ENCODE measurements around the gene SVBP.

The SVBP gene

GRCh38 chr1:42806171-42806570 is 11.0 kb downstream of the SVBP start:
- no peak for DNase-seq (ENCODE audit: low spot score)

- no peak for DNase-seq (ENCODE audit: low spot score)
These were observed 15.2 kb downstream of the SVBP start for GRCh38 chr1:42801832-42802473.

DNA sequence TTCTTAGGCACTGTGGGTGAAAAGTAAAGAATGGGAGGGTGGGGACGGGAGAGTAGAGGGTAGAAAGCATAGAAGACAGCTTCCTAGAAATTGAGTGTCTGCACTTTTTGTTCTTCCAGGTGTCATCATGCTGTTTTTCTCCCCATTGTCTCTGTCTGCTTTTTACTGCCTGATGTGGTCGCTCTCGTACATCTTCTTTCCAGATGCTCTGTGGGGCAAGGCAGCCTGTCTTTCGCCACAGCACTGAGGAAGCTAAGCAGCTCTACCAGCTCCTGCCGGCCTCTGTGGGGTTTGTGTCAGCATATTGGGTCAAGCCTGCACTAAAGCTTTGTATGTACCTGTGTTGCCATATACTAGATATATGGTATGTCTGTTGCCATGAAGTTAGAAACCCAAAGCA is 19.2 kb downstream of the SVBP start:
- no peak for DNase-seq (ENCODE audit: low spot score)

GRCh38 chr1:42797414-42797813 is 19.8 kb downstream of the SVBP start:
- no peak for DNase-seq (ENCODE audit: low spot score)

DNA sequence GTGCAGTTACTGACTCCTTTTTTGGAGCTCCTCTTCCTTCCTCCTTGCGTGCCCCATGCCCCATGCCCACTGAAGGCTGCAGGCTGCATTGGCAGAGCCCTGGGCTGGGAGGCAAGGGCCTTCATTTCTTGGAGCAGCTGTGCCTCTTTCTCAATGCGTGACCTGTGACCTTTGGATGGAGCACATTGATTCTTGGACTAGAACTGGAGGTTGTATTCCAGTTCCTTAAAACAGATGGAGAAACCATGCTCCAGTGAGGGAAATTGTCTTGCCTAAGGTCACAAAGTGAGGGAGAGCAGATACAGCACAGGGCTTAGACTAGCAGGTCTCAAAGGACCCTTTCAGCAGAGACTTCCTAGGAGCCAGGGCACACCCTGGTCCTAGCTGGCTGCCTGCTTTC is 23.4 kb downstream of the SVBP start:
- no peak for DNase-seq (ENCODE audit: low spot score)

DNA sequence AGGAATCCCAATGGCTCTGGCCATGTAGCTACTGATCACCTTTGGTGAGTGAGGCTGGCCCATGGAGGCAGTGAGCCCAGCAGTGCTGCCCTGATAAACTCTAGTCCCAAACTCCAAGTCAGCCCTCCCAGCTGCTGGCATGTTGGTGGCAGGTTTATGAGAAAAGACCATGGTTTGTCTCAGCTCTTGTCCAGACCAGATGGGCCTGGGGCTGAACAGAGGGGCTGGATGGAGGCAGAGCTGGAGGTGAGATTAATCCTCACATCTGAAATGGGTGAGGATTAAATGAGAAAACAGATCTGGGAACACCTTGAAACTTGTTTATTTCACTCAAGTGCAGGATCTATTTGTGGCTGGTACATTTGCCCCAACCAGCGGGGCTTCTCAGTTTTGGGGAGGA is 29.2 kb downstream of the SVBP start:
- no peak for DNase-seq (ENCODE audit: low spot score)

DNA sequence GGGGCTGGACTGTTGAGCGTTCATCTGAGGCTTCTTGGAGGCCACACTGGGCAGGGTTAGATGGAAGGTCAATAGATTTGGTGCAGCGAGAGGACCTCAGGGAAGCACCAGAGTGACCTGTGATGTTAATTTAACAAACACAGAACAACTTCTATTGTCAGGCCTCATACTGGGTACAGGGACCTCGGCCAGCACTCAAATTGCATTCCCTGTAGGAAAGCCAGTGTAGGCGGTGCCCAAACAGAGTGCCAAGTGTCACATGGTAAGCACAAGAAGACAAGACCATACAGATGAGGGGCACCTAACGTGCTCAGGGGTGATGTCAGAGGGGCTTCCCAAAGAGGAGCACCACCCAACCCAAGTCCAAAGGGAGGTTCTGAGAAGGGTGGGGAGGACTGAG is 31.1 kb downstream of the SVBP start:
- no peak for DNase-seq (ENCODE audit: low spot score)

GRCh38 chr1:42784946-42785693 is 32.1 kb downstream of the SVBP start, which contains the start of gene TMEM269:
Gene TMEM269 (plus strand): TSS chr1:42784991. CDS start chr1:42789894, 4,903 bp downstream.
- DNase-seq (ENCODE audit: low spot score) = no peak

GRCh38 chr1:42784547-42784945 is 32.7 kb downstream of the SVBP start:
- no peak for DNase-seq (ENCODE audit: low spot score)

- no peak for DNase-seq (ENCODE audit: low spot score)
These were observed 34.1 kb downstream of the SVBP start for GRCh38 chr1:42783092-42783491.

GRCh38 chr1:42780176-42780575 is 37.0 kb downstream of the SVBP start:
- DNase-seq (ENCODE audit: low spot score) = no peak

GRCh38 chr1:42779725-42780124 is 37.5 kb downstream of the SVBP start:
- DNase-seq (ENCODE audit: low spot score) = no peak

DNA sequence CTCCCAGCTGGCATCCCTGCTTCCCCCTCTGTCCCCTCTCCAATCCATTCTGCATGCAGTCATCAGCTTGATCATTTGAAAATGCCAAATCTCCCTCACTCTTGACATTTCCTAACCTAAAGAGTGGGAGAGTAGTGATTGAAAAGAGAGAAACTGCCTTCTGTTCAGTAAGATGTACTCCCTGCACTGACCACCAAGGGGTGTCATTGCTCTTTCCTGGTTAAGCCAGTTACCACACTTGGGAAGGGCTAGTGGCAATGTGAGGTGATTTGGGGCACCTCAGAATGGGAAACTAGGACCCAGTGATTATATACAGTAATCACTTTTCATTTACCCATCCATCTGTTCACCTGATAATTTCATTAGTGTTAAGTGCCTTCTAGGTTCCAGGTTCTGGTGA is 39.3 kb downstream of the SVBP start:
- peak; percentile 54 for DNase-seq (ENCODE audit: low spot score)

DNA sequence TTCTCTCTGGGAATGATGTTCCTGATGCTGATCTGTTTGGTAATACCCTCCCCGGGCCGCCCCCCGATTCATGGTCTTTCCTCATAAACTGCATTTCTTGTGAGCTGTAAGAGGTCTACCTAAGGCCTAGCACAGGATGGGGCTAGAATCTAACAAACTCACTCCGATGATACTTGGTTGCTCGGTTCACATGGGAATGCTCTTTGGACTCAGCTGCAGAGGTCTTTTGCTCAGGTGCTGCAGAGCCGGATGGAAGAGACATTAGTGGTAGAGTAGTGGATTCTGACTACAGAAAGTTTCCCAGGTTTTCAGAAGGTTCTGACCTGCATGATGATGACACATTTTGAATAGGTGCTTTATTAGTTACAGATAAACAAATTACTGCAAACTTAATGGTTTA is 40.7 kb downstream of the SVBP start:
- DNase-seq (ENCODE audit: low spot score) = no peak

DNA sequence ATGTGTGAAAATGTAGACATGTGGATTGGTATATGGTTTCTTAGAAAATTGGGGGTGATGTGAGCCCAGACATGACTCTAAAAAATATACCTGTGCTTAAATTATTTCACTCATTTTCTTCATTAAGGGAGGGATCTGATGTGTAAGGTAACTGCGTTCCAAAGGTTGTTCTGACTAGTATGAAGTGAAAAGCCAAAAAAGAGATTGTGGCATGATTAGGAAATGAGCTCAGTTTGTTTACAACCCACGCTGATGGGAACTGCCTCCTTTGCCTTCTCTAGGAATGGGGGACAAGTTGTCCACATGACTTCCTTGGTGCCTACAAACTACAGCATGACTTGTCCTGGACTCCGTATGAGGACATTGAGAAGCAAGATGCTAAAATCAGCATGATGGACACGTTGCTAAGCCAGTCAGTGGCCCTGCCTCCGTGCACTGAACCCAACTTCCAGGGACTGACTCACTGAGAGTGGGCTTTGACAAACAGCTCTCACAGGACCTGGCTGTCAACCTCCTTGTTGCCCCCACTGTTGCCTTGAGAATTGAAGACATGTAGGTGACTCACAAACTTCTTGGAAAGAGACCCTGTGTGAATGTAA is 42.2 kb downstream of the SVBP start:
- DNase-seq (ENCODE audit: low spot score) = no peak

DNA sequence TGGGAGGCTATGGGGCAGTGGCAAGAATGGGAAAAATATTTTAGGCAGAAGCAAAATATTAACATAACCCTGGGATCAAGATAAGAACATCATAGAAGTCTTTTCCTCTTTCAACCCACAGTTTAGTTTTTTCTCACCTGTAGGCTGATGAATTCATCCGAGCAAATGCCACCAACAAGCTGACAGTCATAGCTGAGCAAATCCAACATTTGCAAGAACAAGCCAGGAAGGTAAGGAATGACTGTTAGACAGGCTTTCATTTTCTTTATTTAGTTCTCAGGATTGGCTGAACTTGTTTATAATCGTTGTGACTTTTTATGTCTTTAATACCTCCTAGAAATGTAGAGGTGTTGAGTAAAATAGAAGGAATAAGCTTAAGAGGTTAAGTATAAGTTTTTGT is 43.8 kb downstream of the SVBP start:
- DNase-seq (ENCODE audit: low spot score) = no peak

GRCh38 chr1:42769811-42770210 is 47.4 kb downstream of the SVBP start:
- no peak for DNase-seq (ENCODE audit: low spot score)

GRCh38 chr1:42768172-42768571 is 49.0 kb downstream of the SVBP start:
- no peak for DNase-seq (ENCODE audit: low spot score)

DNA sequence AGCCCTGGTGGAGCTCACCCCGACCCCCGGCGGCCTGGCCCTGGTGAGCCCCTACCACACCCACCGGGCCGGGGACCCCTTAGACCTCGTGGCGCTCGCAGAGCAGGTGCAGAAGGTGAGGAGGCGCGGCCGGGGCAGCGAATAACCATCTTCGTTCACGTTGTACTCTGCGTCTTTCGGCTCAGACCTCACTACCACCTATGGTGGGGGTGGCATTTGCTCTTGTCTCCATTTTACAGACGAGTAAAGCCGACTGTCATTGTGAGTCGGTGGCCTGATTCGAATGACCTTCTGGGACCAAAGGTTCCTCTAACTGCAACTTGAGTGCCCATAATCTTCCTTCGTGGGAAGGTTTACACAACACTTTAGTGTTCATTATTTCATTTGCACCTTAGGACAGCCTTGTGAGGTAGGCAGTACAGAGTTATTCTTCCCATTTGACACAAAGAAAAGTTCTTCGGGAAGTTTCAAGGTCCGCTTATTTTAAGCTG is 49.6 kb downstream of the SVBP start:
- peak; percentile 26 for DNase-seq (ENCODE audit: low spot score)

GRCh38 chr1:42766741-42767509 is 50.3 kb downstream of the SVBP start, which contains the start of the genes C1orf50 and P3H1:
Gene C1orf50 (plus strand): TSS chr1:42767249. CDS start chr1:42767312, 63 bp downstream.
Gene P3H1 (minus strand): TSS chr1:42767028. CDS start chr1:42766971, 57 bp downstream.
- peak; percentile 97 for DNase-seq (ENCODE audit: low spot score)

DNA sequence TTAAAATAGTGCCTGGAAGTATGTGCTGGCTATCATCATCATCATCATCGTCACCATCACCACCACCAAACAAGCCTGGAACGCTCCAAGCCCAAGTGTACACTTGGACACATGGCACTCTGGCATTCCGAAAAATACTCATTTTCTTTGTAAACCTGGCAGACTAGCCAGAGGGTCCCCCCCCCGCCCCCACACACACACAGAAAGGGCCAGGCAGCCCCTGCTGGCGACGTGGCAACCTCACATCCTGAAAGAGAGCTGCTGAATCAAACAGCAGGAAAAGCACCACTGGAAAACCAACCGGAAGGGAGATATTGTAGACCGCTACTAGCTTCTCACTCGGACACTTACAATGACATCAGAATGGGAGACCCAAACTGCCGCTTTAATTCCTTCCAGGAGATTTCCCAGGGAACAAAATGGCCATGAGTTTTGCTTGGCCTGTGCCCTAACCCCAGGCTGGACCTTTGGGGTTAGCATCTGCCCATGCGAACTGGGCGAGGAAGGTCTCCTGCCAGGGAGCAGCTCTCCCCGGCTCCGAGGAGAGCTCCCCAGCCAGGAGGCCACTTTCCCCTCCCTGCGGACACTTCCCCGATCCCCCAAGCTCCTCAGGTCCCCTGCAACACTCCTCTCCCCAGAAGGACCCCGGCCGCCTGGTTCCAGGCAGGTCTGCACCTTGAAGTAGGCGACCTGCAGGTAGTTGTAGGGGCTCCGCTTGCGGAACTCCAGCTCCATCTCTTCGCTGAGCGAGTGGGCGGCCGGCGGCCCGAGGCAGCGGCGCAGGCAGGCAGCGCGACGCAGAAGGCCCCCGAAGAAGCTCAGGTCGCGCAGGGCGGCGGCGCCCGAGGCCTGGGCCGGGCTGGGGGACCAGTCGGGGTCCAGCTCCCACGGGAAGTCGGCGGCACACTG is 51.1 kb downstream of the SVBP start:
- DNase-seq (ENCODE audit: low spot score) = peak; percentile 77
